Smooth muscle cell (in vitro differentiated cells): ENCODE data around the gene RARRES1. TPM values are rescaled to one million over a fixed set of nuclear protein-coding genes. Genes with fewer than 3 reads are reported as not detected.

ENCODE experiments used
- DNase-seq: peaks from one replicate; lab custom pipeline; 2025; ENCODE audit not compliant: unreplicated experiment; lab: John Stamatoyannopoulos, UW
- H2AFZ ChIP-seq: fragments of 200-600 bp; sonication (generic); 2 replicates; pipeline ENCODE4 v1.6.0; 2016; ENCODE audit warnings: antibody characterized with exemption, low read depth, mild to moderate bottlenecking
- H3F3A ChIP-seq: fragments of 200-600 bp; sonication (generic); 2 replicates; pipeline ENCODE4 v1.6.0; 2017; ENCODE audit warnings: antibody characterized with exemption, low read depth
- H3K27ac ChIP-seq: fragments of 200-600 bp; sonication (generic); 2 replicates; pipeline ENCODE4 v1.5.1; 2016; ENCODE audit warnings: low read depth, mild to moderate bottlenecking
- H3K27me3 ChIP-seq: fragments of 200-600 bp; sonication (generic); 2 replicates; pipeline ENCODE4 v1.6.1; 2016; ENCODE audit warnings: low read depth, mild to moderate bottlenecking
- H3K36me3 ChIP-seq: fragments of 200-600 bp; sonication (generic); 2 replicates; pipeline ENCODE4 v1.5.1; 2016; ENCODE audit warnings: low read depth
- H3K4me1 ChIP-seq: fragments of 200-600 bp; sonication (generic); 2 replicates; pipeline ENCODE4 v1.5.1; 2016; ENCODE audit warnings: low read depth
- H3K4me2 ChIP-seq: fragments of 200-600 bp; sonication (generic); 2 replicates; pipeline ENCODE4 v1.6.0; 2016; ENCODE audit warnings: mild to moderate bottlenecking
- H3K4me3 ChIP-seq: fragments of 200-600 bp; sonication (generic); 2 replicates; pipeline ENCODE4 v1.5.1; 2016; ENCODE audit warnings: mild to moderate bottlenecking
- H3K79me2 ChIP-seq: fragments of 200-600 bp; sonication (generic); 2 replicates; pipeline ENCODE4 v1.6.0; 2016; ENCODE audit warnings: low read depth, mild to moderate bottlenecking
- H3K9ac ChIP-seq: fragments of 200-600 bp; sonication (generic); 2 replicates; pipeline ENCODE4 v1.6.0; 2016; ENCODE audit warnings: low read depth
- H3K9me3 ChIP-seq: fragments of 200-600 bp; sonication (generic); replicated peaks from 2 replicates; pipeline ENCODE4 v1.5.1; 2016; ENCODE audit warnings: low read depth
- H4K20me1 ChIP-seq: fragments of 200-600 bp; sonication (generic); 2 replicates; pipeline ENCODE4 v1.6.0; 2016; ENCODE audit warnings: low read depth
- CTCF ChIP-seq: fragments of 200-600 bp; sonication (generic); IDR thresholded peaks from 2 replicates; pipeline ENCODE4 v1.5.1; 2017; ENCODE audit warnings: borderline replicate concordance, mild to moderate bottlenecking, antibody characterized with exemption; ENCODE audit not compliant: insufficient read depth, poor library complexity, severe bottlenecking
- WGBS: methylation state at CpG from one replicate; pipeline ENCODE4 v1.1.7; 2016; ENCODE audit warnings: low lambda C conversion rate; 5-methylcytosine and 5-hydroxymethylcytosine counted together
- polyA plus RNA-seq: library from polyadenylated mRNA; unstranded; fragments of >200 nt; fragmentation: Nextera tagmentation; extraction: Ambion mirVana; gene quantifications from 2 replicates; pipeline ENCODE4 v1.2.1, GENCODE V29; 2016
- total RNA-seq: library from RNA; depleted of rRNA; stranded (reverse); fragments of >200 nt; gene quantifications from 2 replicates; pipeline ENCODE4 v1.2.3, GENCODE V29; 2014

RARRES1 gene
- total and polyA plus RNA-seq, 2 experiments from 2014 or later: 6.6 to 15.3 TPM

GRCh38 chr3:158751316-158751715 lies 19.1 kb upstream of the RARRES1 start:
- no peaks in the 10 kb centered on the region for H3F3A ChIP-seq
- no peak overlapping the region for H2AFZ ChIP-seq
- 64% methylated on average over 1 of the region's 1 CpG for WGBS
- no peaks in the 10 kb centered on the region for H3K27me3 ChIP-seq
- H3K79me2 ChIP-seq: no peaks in the 10 kb centered on the region
- no peaks in the 10 kb centered on the region for H4K20me1 ChIP-seq
- H3K27ac ChIP-seq: no peak overlapping the region
- H3K4me2 ChIP-seq: no peak overlapping the region
- H3K9me3 ChIP-seq: no peaks in the 10 kb centered on the region
- no peak overlapping the region for H3K9ac ChIP-seq
- DNase-seq: no peak
- no peak for TF ChIP-seq CTCF
- no peaks in the 10 kb centered on the region for H3K4me1 ChIP-seq
- no peaks in the 10 kb centered on the region for H3K36me3 ChIP-seq
- no peak overlapping the region for H3K4me3 ChIP-seq

GRCh38 chr3:158750016-158750415 lies 17.8 kb upstream of the RARRES1 start:
- DNase-seq: no peak

GRCh38 chr3:158749526-158749925 lies 17.3 kb upstream of the RARRES1 start:
- WGBS: 82% methylated on average over 5 of the region's 5 CpGs
- Histone ChIP-seq H3K27ac (no peak overlapping the region), H3K4me1 (no peaks in the 10 kb centered on the region), H3K9ac (no peak overlapping the region), H3K4me3 (no peak overlapping the region), H4K20me1 (no peaks in the 10 kb centered on the region), H3K4me2 (no peak overlapping the region), H3K36me3 (no peaks in the 10 kb centered on the region), H3K27me3 (no peaks in the 10 kb centered on the region), H2AFZ (no peak overlapping the region), H3K9me3 (no peaks in the 10 kb centered on the region), H3F3A (no peaks in the 10 kb centered on the region), H3K79me2 (no peaks in the 10 kb centered on the region)
- no peak for DNase-seq
- TF ChIP-seq CTCF: no peak

More at GRCh38 chr3:158750016-158750415, 17.8 kb upstream of the RARRES1 start:
- TF ChIP-seq CTCF: no peak
- H3K9ac ChIP-seq: no peak overlapping the region
- no peak overlapping the region for H3K27ac ChIP-seq
- H4K20me1 ChIP-seq: no peaks in the 10 kb centered on the region
- H2AFZ ChIP-seq: no peak overlapping the region
- H3K4me3 ChIP-seq: no peak overlapping the region
- H3K36me3 ChIP-seq: no peaks in the 10 kb centered on the region
- H3K4me1 ChIP-seq: no peaks in the 10 kb centered on the region
- H3K27me3 ChIP-seq: no peaks in the 10 kb centered on the region
- no peaks in the 10 kb centered on the region for H3K79me2 ChIP-seq
- WGBS: 91% methylated on average over 6 of the region's 6 CpGs
- H3F3A ChIP-seq: no peaks in the 10 kb centered on the region
- H3K4me2 ChIP-seq: no peak overlapping the region
- no peaks in the 10 kb centered on the region for H3K9me3 ChIP-seq

- H3K9ac ChIP-seq: no peak overlapping the region
- H3K4me3 ChIP-seq: no peak overlapping the region
- 67% methylated on average over 7 of the region's 7 CpGs for WGBS
- no peaks in the 10 kb centered on the region for H3K9me3 ChIP-seq
- DNase-seq: no peak
- no peaks in the 10 kb centered on the region for H4K20me1 ChIP-seq
- no peaks in the 10 kb centered on the region for H3K36me3 ChIP-seq
- no peak for TF ChIP-seq CTCF
- no peak overlapping the region for H2AFZ ChIP-seq
- H3K79me2 ChIP-seq: no peaks in the 10 kb centered on the region
- no peak overlapping the region for H3K4me2 ChIP-seq
- H3K27me3 ChIP-seq: no peaks in the 10 kb centered on the region
- H3K27ac ChIP-seq: no peak overlapping the region
- no peaks in the 10 kb centered on the region for H3F3A ChIP-seq
- H3K4me1 ChIP-seq: no peaks in the 10 kb centered on the region
These were observed 16.1 kb upstream of the RARRES1 start for GRCh38 chr3:158748237-158748828.
